HepG2 (cell line): ENCODE results near the gene PYCR2. TPM values are rescaled to one million over a fixed set of nuclear protein-coding genes. Genes with fewer than 3 reads are reported as not detected.

Experiments used
- FOXP4 ChIP-seq: sonication (generic); formaldehyde crosslinking; IDR thresholded peaks from 2 replicates; pipeline ENCODE4 v1.4.0; 2020; ENCODE audit warnings: missing genetic modification reagents
- HNF1A ChIP-seq, 2 experiments: sonication (generic) in 1 of 2; formaldehyde crosslinking in 1 of 2; IDR thresholded peaks; 2 replicates each; pipeline versions ENCODE4 v1.4.0 to v1.6.1; 2016 to 2020; ENCODE audit warnings: borderline replicate concordance in 1 of 2, low read depth in 1 of 2, mild to moderate bottlenecking in 1 of 2, missing genetic modification reagents in 1 of 2
- MED8 ChIP-seq: sonication (generic); formaldehyde crosslinking; IDR thresholded peaks from 2 replicates; pipeline ENCODE4 v1.8.1; 2023; ENCODE audit warnings: mild to moderate bottlenecking, missing genetic modification reagents; ENCODE audit not compliant: insufficient replicate concordance
- NAIF1 ChIP-seq: sonication (generic); formaldehyde crosslinking; IDR thresholded peaks from 2 replicates; pipeline ENCODE4 v1.5.0; 2020; ENCODE audit warnings: mild to moderate bottlenecking, missing genetic modification reagents, borderline replicate concordance
- NFKBIZ ChIP-seq: IDR thresholded peaks from 2 replicates; pipeline ENCODE4 v1.6.1; 2018; ENCODE audit warnings: missing genetic modification reagents, missing compliant biosample characterization
- ZNF275 ChIP-seq: sonication (generic); formaldehyde crosslinking; IDR thresholded peaks from 2 replicates; pipeline ENCODE4 v1.8.0; 2022; ENCODE audit warnings: missing genetic modification reagents, mild to moderate bottlenecking, inconsistent platforms, borderline replicate concordance
- ZNF589 ChIP-seq: sonication (generic); formaldehyde crosslinking; conservative IDR thresholded peaks from 2 replicates; pipeline ENCODE4 v1.8.0; 2022; ENCODE audit warnings: mild to moderate bottlenecking, moderate library complexity, missing genetic modification reagents
- polyA plus RNA-seq, 8 experiments: library from polyadenylated mRNA; depleted of rRNA in 3 of 8; stranded (reverse) in 7 of 8; unstranded in 1 of 8; fragments of >200 nt; fragmentation: Illumina TruSeq in 4 of 8; extraction: Trizol in 4 of 8; gene quantifications; 2 replicates each; pipeline versions ENCODE4 v1.2.1 to v1.2.3, GENCODE V29; 2011 to 2016; ENCODE audit warnings: low read depth in 4 of 8, missing spikeins in 1 of 8, mixed read lengths in 1 of 8; ENCODE audit not compliant: insufficient read depth in 1 of 8
- total RNA-seq, 5 experiments: library from RNA; depleted of rRNA; stranded (reverse); fragments of >200 nt; fragmentation: Illumina TruSeq; extraction: Trizol; gene quantifications; 2 replicates each; pipeline ENCODE4 v1.2.3, GENCODE V29; 2016; ENCODE audit warnings: low read depth in 1 of 5

PYCR2 gene
- total and polyA plus RNA-seq, 2 of the 13 experiments (the other 11 are each of a cell fraction or from before 2014, with no cell fraction given) = 47.2 to 47.8 TPM

- TF ChIP-seq HNF1A (IDR thresholded peaks at IDR 0.05; ENCODE audit: low read depth) (no peak), HNF1A (CRISPR knock-in tag; IDR thresholded peaks at IDR 0.05; ENCODE audit: borderline replicate concordance) (no peak), NFKBIZ (no peak), ZNF275 (CRISPR knock-in tag) (no peak), MED8 (CRISPR knock-in tag) (no peak), FOXP4 (CRISPR knock-in tag) (0 out of 2 replicates have a peak, but pooled peaks have one; percentile 17), ZNF589 (0 out of 2 replicates have a peak, but pooled peaks have one; percentile 13), NAIF1 (CRISPR knock-in tag) (no peak)
These were observed 714 bp downstream of the PYCR2 start (continued) for GRCh38 chr1:225923381-225923691.
